Left ventricle myocardium inferior (tissue), 1 donor: ENCODE results near the gene PGBD5. TPM values are rescaled to one million over a fixed set of nuclear protein-coding genes. Genes with fewer than 3 reads are reported as not detected.

Experiments used
- DNase-seq: peaks from one replicate; pipeline ENCODE4 v3.0.0-alpha.2; 2020
- H3K27ac ChIP-seq: fragments of 200-600 bp; replicated peaks from 2 replicates; pipeline ENCODE4 v1.8.0; 2021
- H3K27me3 ChIP-seq: fragments of 200-600 bp; 2 replicates; pipeline ENCODE4 v1.8.0; 2021; ENCODE audit warnings: low read depth
- H3K36me3 ChIP-seq: fragments of 200-600 bp; 2 replicates; pipeline ENCODE4 v1.8.0; 2021
- H3K4me1 ChIP-seq: fragments of 200-600 bp; 2 replicates; pipeline ENCODE4 v1.8.0; 2021
- H3K4me3 ChIP-seq: fragments of 200-600 bp; 2 replicates; pipeline ENCODE4 v1.8.0; 2021; ENCODE audit warnings: mild to moderate bottlenecking, moderate library complexity
- H3K9me3 ChIP-seq: fragments of 200-600 bp; replicated peaks from 2 replicates; pipeline ENCODE4 v1.8.0; 2021
- CTCF ChIP-seq: fragments of 200-600 bp; IDR thresholded peaks from 2 replicates; pipeline ENCODE4 v1.8.0; 2021; ENCODE audit warnings: antibody characterized with exemption, mild to moderate bottlenecking, borderline replicate concordance
- intact Hi-C: fragments of 100-400 bp; cut with micrococcal nuclease; formaldehyde crosslinking; loops from one replicate; pipeline ENCODE4 v1.11.0; 2022
- total RNA-seq: library from RNA; stranded (reverse); fragmentation: NEBNext Ultra II Directional; extraction: Animal tissue kit (Norgen Biotek cat#: 25700); gene quantifications from one replicate; pipeline ENCODE4 v1.2.1, GENCODE V29; 2021
- donor health status: DM: no; HTN: yes; CAD: no; lungs with severe emphysema.

PGBD5 gene
- total RNA-seq, 1 donor from 2014 or later = 10.6 TPM

DNA sequence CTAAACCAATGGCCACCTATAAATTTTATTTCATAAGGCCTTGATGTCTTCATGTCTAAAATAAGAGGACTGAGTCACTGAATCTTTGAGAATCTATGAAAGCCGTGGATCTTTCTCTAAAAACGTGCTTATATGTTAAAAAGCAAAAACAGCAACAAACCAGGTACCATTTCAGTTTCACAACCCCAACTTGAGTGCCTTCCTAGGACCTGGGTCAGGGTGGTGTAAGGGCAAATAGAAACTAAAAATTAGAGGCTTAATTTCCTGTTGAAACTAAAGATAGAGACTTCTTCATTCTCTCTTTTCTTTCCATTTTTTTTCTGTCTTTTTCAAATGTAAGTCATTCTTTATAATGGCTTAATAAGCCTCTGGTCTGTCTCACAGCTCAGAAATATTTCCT lies 27.2 kb upstream of the PGBD5 start:
- intact Hi-C loops = no loop called here
- Histone ChIP-seq H3K4me3 (no peak overlapping the region), H3K9me3 (no peaks in the 10 kb centered on the region), H3K36me3 (no peaks in the 10 kb centered on the region), H3K27ac (no peak overlapping the region), H3K27me3 (no peaks in the 10 kb centered on the region), H3K4me1 (peaks cover 10% of the 10 kb centered on the region)
- no peak for DNase-seq
- TF ChIP-seq CTCF = no peak

DNA sequence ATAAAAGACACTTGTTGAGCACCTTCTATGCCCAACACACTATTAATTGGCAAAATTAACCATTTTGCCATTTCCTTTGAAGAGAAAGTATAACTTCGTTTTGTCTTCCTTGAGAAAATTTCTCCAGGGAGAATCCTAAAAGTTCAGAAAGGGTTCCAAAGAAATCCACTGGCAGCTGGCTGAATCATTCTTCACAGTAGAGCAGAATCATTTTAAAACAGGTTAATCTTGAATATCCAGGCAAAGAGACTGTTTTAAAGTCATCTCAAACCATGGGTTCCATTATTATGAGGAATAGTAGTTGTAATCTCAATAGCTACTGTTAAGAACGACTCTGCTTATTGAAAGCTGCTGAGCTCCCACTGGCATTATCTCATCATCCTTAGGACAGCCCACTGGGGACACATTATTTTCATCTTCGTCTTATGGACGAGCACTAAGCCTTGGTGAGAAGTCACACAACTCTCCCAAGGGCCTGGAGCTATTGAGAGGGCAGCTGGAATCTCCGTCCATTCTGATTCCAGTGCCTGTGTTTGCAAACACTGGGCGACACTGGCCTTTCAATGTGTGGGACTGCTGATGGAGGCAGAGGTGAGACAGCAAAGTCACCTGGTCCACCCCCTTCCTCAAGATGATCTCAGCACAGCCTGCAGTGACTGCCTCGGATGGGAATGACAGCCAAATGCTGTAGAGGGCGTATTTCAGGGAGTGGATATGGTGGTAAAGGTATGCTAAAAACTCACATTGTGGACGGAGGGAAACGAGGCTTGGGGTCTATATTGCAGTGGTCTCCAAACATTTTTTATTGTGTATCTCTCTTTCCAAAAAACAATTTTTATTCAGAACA lies 15.3 kb upstream of the PGBD5 start:
- peaks cover 32% of the 10 kb centered on the region for H3K9me3 ChIP-seq
- H3K4me1 ChIP-seq = no peaks in the 10 kb centered on the region
- H3K27me3 ChIP-seq = peaks cover 6% of the 10 kb centered on the region
- no peak overlapping the region for H3K27ac ChIP-seq
- no peak for TF ChIP-seq CTCF
- H3K4me3 ChIP-seq = no peak overlapping the region
- intact Hi-C loops = no loop called here
- DNase-seq = no peak
- no peaks in the 10 kb centered on the region for H3K36me3 ChIP-seq

- intact Hi-C loops = no loop called here
- no peak for TF ChIP-seq CTCF
Measured at GRCh38 chr1:230435108-230435507, 9.0 kb upstream of the PGBD5 start.

DNA sequence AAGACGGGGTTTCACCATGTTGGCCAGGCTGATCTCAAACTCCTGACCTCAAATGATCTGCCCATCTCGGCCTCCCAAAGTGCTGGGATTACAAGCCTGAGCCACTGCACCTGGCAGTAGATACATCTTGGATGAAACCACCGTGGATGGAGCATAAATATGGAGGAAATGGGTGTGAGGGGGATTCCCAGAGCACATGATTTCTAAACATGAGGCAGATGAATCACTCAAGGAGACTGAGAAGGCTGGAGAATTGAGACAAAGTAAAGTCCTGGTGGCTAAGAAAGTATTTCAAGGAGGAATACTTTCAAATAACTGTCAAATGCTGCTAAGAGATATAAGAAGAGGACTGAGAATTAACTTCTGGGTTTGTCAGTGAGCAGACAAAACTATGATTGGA lies 5.4 kb upstream of the PGBD5 start:
- DNase-seq = no peak
- Histone ChIP-seq H3K9me3 (no peaks in the 10 kb centered on the region), H3K27ac (no peak overlapping the region), H3K36me3 (no peaks in the 10 kb centered on the region), H3K27me3 (peaks cover 38% of the 10 kb centered on the region), H3K4me1 (peaks cover 18% of the 10 kb centered on the region), H3K4me3 (no peak overlapping the region)
- no peak for TF ChIP-seq CTCF
- intact Hi-C loops = no loop called here

More at GRCh38 chr1:230435108-230435507, 9.0 kb upstream of the PGBD5 start:
- Histone ChIP-seq H3K27me3 (peaks cover 11% of the 10 kb centered on the region), H3K4me1 (no peaks in the 10 kb centered on the region), H3K4me3 (no peak overlapping the region), H3K36me3 (no peaks in the 10 kb centered on the region), H3K9me3 (peaks cover 14% of the 10 kb centered on the region), H3K27ac (no peak overlapping the region)
- no peak for DNase-seq

- TF ChIP-seq CTCF = no peak
- no peak for DNase-seq
- H3K36me3 ChIP-seq = no peaks in the 10 kb centered on the region
- intact Hi-C loops = no loop called here
- peaks cover 42% of the 10 kb centered on the region for H3K27me3 ChIP-seq
- H3K4me1 ChIP-seq = peaks cover 21% of the 10 kb centered on the region
- H3K27ac ChIP-seq = no peak overlapping the region
- no peak overlapping the region for H3K4me3 ChIP-seq
- no peaks in the 10 kb centered on the region for H3K9me3 ChIP-seq
Measured at GRCh38 chr1:230430499-230430898, 4.4 kb upstream of the PGBD5 start.
